HG02852 (cell line): ENCODE data around the gene GSC.

Source experiments
- ATAC-seq: cut with Tn5 transposase; IDR thresholded peaks from one replicate; pipeline ENCODE4 v1.9.1; 2021; ENCODE audit warnings: mild to moderate bottlenecking, moderate library complexity; ENCODE audit not compliant: unreplicated experiment

The GSC gene

DNA sequence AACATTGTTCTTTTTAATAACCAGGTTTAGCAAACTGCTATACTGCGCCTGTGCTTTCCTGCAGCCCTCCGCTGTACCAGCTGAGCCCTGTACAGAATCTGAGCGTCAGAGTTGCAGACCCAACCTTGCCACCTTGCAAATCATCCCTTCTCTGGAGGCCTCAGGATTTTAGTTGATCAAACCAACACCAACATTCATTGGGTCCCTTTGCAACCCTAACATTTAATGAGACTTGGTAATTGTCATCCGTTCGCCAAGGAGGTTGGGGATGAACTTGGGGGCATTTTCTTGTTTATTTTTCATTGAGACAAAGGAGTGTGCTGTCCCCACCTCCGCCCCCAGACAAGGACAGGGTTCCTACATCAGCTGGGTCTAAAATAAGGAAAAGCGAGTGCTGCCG is 2.6 kb upstream of the GSC start:
- ATAC-seq = no peak

DNA sequence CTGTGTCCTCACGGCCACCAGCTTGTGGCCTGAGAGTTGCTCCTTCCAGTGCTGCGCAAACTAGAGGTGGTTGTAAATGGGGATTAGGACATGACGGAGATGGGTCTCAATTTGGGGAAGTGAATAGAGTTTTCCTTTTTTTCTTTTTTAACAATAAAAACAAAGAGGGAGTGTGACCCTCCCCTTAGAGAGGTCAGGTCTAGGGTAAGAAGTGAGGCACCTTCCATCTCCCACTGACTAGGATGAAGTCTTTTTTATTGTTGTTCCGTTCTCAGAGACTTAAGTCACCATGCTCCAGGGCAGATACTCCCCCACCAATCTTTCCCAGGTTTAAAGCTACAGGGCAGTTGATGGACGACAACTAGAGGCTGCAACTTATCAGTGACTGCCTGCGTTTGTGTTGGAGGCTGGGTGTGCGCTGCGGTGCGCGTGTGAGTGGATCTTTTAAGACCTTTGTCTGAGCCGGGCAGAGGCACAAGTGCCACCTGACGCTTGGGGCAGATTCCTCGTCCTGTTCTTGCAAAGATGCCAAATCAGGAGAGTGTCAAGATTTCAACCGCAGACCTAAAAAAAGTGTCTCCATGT is 2.1 kb upstream of the GSC start:
- ATAC-seq = no peak

DNA sequence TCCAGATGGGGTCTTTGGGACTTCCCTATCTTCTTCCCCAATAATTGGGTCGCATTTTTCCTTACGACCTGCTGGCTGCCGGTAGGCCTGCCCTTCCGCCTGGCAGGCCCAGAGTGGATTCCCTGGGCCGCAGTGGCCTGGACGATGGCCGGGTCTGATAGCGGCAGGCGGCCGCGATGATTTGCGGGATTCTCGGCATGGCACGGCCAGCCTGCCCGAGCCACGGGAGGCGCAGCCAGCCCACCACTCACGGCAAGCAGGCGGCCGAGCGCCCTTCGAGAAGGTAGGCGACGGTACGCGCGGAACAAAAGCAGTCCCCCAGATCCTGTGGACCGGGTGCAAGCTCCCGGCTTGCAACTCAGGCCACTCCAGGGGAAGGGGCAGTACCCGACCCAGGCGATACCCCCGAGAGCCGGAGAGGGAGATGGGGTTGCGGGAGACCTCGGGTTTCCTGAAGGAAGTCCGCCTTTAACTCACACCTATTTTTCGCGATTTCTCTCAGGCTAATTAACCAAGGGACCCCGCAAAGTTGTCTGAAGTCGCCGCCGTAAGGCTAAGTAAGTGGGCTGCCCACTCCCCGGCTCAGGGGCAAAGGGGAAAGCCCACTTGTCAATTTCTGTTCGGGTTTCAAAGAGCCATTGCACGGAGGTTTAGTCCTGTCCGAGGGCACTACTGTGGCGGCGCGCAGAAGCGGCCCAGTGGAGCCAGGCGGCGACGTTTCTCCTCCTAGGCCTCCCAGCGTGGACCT is 1.4 kb upstream of the GSC start:
- ATAC-seq = no peak

DNA sequence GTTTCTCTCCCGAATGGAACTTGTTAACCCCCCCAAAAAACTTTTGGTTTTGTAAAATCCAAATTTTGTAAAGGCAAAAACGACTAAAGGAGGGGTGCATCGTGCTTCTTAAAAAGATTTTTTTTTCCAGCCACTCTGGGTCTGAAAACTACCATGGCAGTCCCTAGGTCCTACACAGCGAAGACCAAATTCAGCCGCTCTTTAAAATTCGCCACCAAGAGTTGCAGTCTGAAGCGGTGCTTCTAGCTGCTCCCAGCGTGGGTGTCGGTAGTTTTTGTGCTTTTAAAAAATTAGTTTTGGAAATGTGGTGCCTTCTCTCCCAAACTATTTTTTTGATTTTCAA is 873 bp upstream of the GSC start:
- ATAC-seq = no peak

DNA sequence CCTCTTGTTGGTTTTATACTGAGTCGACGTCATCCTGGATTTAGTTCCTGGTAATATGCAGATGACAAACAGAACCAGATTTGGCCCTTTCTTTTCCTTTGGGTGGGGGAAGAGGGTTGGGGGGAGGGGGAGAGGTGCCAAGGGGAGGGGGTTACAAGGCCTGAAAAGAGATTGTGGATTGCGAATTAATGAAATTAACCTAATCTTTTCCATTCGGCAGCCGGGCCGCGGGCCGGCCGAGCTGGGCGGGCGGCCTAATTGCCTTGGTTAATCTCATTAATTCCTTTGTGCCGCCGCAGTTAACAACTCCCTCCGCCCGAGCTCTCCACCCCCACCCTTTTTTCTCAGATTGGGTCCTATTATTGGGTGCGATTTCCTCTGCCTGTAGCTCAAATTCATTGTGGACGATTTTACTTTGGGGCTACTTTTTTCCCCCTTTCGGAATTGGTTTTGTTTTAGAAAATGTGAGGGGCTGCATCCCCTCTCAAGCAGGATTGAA is 387 bp upstream of the GSC start:
- no peak for ATAC-seq

DNA sequence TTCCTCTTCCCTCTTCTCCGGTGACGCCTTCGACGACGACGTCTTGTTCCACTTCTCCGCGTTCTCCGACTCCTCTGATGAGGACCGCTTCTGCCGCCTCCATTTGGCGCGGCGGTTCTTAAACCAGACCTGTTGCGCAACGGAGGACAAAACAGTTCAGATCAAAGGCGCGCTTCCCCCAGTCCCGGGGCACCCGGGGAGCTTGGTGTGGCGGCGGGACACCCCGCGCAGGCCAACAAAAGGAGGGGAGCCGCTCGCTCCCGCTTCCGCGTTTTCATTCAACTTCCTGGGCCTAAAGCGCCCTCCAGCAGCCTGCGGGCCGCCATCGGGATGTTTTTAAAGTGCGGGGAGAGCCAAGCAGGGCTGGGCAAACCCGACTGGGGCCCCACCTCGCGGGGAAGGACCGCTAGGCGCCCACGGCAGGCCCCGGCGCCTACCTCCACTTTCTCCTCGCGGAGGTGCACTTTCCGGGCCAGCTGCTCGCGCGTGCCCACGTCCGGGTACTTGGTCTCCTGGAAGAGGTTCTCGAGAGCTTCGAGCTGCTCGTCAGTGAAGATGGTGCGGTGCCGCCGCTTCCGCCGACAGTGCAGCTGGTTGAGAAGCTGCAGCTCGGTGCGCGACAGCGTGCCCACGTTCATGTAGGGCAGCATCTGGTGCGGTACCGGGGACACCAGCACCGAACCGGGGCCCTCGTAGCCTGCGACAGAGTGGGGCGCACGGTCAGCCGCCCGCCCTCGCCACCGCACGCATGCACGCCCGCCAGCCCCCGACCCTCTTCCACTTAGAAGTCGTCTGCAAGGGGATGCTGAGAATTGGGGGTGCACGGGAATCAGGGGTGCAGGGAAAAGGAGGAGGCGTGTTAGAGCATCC is 1.2 kb downstream of the GSC start:
- ATAC-seq = no peak

DNA sequence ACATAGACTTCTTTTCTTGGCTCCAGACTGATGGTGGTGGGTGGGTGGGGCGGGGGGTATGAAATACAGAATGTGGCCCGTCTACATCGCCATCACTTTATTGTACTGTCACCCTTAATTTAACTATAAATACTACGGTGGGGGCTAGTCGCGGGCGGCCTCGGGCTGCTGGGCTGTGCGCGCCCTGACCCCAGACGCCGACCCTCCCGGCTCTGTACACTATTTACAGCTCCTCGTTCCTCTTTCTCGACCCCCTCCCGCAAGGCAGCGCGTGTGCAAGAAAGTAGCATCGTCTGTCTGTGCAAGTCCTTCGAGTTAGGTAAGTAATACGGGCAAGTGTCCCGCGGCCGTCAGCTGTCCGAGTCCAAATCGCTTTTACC is 1.8 kb downstream of the GSC start:
- ATAC-seq = no peak

DNA sequence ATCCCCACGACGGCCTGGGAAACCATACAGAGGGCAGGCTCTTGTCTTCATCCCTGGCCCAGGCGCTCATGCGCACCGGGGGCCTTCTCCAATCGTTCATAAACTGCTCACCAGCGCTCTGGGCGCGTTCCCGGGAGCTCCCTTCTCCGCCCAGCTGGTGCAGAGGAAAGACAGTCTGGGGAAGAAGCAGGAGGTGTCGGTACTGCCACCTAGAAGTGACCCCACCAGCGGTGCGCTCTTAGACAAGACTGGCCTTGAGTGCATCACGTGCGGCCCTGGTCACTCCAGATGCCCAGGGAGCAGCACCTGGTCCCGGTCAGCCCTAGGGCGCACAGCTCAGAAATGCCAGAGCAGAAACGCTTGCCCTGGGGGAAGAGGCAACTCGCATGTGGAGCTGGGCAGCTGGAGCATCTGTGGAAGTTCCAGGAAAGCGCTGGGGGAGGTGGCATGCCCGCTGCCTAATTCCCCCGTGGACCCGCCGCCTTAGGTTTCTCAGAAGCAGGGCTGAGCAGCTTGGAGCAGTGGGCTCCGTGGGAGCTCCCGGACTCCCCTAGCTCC is 2.5 kb downstream of the GSC start:
- ATAC-seq = no peak

DNA sequence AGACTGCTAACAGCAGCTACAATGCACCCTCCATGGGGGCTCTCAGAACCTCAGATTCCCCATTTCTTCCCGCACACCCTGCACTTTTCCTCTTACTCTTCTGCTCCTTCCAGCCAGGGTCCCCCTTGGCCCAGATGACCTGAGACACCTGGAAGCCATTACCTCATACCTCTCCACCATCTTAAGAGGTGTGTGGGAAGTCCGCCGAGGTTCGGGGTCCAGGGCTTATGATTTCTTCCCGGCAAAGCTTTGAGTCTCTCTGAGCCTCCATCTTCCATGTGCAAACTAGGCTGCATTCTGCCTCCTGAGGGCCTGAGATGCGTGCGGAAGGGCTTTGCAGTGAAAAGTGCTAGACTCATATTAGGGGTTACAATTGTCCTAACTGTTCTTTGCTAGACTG is 5.3 kb downstream of the GSC start:
- ATAC-seq = no peak

DNA sequence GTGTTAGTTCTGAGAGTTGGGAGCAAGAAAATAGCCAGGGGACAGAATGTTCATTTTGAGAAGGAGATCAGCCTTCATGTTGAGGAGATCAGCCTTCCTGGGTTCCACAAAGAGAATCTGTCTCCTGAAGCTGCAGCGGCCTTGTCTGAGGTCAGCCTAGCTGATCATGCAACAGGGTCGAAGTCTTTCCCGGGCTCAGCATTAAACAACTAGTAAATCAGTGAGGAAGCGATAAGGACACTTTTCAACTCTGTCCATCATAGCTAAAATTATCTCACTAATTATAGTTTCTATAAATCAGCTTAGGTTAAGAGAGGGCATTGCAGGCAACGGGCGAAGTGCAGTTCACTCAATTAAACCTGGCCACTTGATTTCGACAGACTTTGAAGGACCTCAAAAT is 7.5 kb downstream of the GSC start:
- no peak for ATAC-seq

DNA sequence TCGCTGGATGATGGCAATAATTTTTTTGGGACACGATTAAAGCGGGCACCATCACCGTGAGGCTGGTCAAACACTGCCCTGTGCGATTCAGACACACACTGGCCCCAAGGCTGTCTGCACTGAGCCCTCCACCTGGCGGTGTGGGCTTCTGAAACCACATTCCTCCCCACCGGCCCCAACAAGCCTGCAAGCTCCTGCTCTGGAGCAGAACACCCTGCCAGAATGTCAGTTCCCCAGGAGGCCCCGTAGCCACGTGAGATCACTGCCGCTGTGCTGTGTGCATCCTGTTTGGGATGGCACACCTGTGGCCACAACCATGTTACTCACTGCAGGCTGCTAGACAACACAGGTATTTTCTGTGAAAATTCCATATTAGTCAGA is 7.9 kb downstream of the GSC start:
- no peak for ATAC-seq

DNA sequence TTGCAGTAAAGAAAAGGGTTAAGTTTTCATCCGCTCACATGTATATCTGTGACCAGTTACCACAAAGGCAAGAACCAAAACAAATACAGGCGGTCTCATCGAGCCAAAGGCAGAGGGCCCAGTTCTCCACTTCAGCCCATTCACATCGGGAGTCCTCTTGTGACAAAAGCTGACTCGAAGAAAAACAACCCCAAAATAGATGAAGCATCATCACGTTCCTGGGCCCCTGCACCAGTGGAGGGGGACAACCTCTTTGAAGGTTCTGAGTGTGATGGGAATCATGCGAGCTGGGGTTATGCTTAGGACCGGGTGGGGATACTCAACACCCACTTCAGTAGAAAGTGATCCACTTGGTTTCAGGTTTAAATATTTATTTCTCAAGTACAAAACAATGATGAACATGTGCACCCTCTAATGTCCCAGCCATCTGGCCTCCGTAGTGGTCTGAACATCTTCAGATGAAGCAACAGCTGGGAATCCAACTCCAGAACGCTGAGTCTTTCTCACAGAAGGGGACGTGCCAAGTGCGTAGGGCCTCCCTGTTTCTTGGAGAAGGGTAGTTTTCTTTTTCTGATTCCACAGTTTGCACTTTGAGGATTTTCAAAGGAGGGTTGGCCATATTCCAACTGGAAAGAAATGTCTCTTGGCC is 8.4 kb downstream of the GSC start:
- no peak for ATAC-seq

DNA sequence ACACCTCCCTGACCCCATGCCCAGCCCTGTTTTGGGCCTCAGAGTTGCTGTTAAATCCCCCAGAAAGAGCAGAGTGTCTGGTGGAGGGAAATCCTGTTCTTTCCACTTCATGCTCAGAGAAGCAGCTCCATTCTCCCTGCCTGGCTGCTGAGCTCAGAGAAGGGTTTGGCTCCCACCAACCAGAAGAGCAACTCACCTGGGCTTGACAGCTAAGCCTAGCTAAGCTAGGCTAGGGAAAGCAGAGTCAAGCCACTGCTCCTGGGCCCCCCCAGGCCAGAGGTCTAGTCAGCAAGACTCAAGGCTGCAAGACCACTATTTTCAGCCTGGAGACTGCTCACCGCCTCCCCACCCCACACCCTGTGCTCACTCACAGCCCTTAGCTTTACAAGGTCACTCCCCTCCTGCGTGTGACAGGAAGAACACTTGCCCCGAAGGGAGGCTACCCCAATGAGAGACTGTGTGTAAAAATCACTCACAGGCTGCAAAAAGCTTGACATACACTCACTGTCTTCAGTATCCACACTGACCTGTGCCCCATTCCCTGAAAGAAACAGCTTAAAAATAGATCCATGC is 13.5 kb downstream of the GSC start:
- no peak for ATAC-seq

DNA sequence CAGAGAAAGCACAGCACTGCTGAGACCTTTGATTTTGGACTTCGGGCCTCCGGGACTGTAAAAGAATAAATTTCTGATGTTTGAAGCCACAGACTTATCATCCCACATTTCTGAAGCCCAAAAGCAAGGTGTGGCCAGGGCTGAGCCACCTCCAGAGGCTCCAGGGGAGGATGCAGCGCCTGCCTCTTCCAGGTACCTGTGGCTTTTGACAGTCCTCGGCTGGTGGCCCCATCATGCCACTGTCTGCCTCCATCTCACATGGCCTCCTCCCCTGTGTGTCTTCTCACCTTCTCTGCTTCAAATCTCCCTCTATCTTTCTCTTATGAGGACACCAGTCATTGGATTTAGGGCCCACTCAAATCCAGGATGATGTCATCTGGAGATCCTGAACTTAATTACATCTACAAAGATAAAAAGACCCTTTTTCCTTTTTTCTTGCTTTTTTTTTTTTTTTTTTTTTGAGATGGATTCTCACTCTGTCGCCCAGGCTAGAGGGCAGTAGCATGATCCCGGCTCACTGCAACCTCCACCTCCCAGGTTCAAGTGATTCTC is 15.4 kb downstream of the GSC start:
- no peak for ATAC-seq

DNA sequence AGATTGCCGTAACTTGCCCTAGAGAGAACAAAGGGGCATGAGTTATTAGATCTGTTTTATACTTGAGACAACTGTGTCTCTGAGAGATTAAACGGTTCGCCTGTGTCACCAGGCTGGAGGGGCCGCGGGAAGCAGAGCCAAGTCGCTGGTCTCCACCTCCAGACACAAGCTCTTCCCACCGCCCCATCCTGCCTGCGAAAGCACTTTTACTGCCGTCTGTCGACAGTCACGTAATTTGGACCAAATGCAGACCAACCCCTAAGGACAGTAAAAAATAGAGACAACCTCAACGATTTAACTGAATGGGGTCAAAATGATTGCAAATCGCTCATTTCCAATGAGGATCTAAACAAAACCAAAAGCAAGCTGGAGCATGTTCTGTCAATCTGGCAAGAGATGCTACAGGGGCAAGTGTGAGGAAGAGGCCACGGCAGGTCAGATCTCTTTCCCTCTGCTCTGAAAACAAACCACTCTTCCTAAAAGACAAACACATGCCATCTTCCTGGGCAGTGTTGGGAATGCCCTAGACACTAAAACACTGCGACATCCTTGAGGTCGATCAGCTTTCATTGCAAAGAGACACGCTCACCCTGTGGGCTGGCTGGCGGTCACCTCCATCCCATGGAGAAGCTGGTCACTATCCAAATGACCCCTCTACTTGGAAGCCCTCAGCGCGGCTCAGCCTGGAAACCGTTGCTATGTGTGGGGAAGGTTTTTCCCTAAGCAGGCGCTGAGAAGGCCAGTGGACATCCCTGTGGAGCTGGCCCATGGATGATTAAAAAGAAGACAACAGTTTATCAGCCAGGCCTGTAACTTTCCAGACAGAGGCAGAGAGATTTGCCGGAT is 17.1 kb downstream of the GSC start:
- ATAC-seq = no peak

DNA sequence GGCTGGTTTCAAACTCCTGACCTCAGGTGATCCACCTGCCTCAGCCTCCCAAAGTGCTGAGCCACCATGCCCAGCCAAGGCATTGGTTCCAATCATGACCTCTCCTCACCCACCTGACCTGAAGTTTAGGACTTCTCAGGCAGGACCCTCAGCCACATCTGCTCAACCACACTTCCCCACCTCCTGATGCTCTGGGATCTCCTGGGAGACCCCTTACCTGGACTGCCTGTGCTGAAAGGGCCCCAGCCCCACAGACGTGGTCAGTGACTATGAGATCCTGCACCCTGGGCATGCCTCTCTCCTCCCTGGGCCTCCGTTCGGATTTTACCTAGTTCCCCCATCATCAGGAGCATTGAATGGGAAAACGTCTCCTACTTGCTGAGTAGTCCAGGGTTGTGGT is 18.0 kb downstream of the GSC start:
- ATAC-seq = no peak

DNA sequence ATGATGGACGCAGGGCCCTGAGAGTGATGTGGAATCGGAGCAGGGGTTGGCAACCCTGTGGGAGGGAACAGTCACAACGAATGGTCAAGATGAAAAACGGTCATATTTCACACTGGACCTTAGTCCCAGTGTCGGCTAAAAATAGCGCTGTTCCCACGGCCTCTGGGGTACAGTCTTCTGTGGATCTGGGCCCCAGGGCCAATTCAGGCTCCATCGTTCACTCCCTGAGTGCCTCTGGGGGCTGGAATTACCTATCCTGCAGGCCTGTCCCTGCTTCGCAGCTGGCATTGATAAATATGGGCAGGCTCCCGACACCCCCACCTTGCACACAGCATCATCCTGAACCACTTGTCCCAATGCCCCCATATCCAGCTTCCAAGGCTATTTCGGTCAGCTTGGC is 18.6 kb downstream of the GSC start:
- no peak for ATAC-seq

DNA sequence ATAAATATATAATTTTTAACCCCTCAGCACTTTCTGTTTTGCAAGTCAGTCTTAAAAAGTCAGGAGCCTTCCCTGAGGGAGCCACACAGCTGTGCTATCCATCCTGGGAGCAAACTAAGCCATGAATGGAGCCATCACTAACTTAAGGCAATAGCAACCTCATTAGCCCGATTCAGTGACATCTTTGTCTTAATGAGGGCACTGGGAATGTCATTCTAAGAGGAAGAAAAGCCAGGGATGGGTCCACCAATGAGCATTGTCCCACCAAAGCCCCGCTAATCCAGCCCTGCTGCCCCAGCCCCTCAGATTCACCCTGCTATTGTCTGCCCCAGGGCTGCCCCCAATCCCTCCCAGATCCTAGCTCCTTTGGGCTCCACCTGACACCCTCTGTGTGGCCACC is 19.5 kb downstream of the GSC start:
- no peak for ATAC-seq

DNA sequence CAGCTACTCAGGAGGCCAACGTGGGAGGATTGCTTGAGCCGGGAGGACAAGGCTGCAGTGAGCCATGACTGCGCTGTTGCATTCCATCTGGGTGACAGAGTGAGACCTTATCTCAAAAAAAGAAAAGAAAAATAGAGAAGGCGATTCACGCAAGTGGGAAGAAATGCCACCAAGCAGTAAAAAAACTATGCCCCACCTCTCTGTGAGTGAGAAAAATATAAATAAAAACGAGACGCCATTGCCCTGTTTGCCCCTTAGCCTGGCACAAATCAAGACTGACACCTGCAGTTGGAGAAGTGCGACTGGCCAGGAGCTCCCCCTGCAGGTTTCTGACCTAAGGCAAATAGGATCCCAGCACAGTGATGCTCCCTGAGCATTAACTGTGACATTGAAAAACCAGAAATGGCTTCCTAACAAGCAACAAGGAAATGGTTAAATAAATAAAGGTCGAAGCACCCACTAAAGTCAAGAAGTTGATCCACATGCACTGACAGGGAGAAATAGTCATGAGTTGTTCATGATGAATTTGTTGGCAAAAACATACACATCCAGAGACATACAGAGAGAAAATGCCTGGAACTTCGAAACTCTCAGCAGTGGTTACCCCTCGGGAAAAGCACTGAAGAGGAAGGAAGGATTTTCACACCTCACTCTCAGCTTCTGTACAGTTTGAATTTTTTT is 21.1 kb downstream of the GSC start:
- no peak for ATAC-seq
